ENCODE results near the gene EXOC3.
A peak's percentile ranks its signal among the peaks of the same experiment; 100 is the strongest.

EXOC3 gene

GRCh38 chr5:423233-423565, 19.8 kb upstream of the EXOC3 start:
- 0 out of 2 replicates have a peak, but pooled peaks cover 7% of the 10 kb centered on the region for H3K36me3 ChIP-seq (ENCODE audit: insufficient read depth, low read length)
- H3K27ac ChIP-seq (ENCODE audit: low read depth, low read length, poor library complexity, severe bottlenecking), result peak overlapping the region; percentile 100
- no peaks in the 10 kb centered on the region for H3K9me3 ChIP-seq (ENCODE audit: low read length)
- H3K9me2 ChIP-seq (ENCODE audit: low read depth, low read length), result no peaks in the 10 kb centered on the region
- no peaks in the 10 kb centered on the region for H4K20me1 ChIP-seq (ENCODE audit: insufficient read depth, low read length)
- TF ChIP-seq CTCF (IDR thresholded peaks at IDR 0.05; ENCODE audit: low read length) (no peak), EZH2 (IDR thresholded peaks at IDR 0.05; ENCODE audit: borderline replicate concordance, low read length) (no peak)
- H3K9ac ChIP-seq (ENCODE audit: low read length), result peak overlapping the region; percentile 29; the same call in 1 of the 2 replicates
- no peaks in the 10 kb centered on the region for H3K79me2 ChIP-seq (ENCODE audit: insufficient read depth, low read length)
- no peak overlapping the region for H3K4me3 ChIP-seq (ENCODE audit: low read depth, low read length, poor library complexity, severe bottlenecking)
- H3K4me1 ChIP-seq (ENCODE audit: insufficient read depth, low read length, severe bottlenecking), result peaks cover 46% of the 10 kb centered on the region
- H2AFZ ChIP-seq (ENCODE audit: low read length), result no peak overlapping the region
- peak overlapping the region; percentile 56; the same call in 1 of the 2 replicates for H3K4me2 ChIP-seq (ENCODE audit: low read length)
- no peaks in the 10 kb centered on the region for H3K27me3 ChIP-seq (ENCODE audit: insufficient read depth, low read length)
- no peaks in the 10 kb centered on the region for H3F3A ChIP-seq (ENCODE audit: insufficient read depth, low read length)

GRCh38 chr5:423626-424261, 19.2 kb upstream of the EXOC3 start:
- Histone ChIP-seq H4K20me1 (ENCODE audit: insufficient read depth, low read length) (no peaks in the 10 kb centered on the region), H3K9ac (ENCODE audit: low read length) (peak overlapping the region; percentile 67; the same call in 1 of the 2 replicates), H3K79me2 (ENCODE audit: insufficient read depth, low read length) (no peaks in the 10 kb centered on the region), H3K4me2 (ENCODE audit: low read length) (peak overlapping the region; percentile 56; the same call in 1 of the 2 replicates), H3K9me2 (ENCODE audit: low read depth, low read length) (no peaks in the 10 kb centered on the region), H3K4me1 (ENCODE audit: insufficient read depth, low read length, severe bottlenecking) (peaks cover 46% of the 10 kb centered on the region), H3K27me3 (ENCODE audit: insufficient read depth, low read length) (no peaks in the 10 kb centered on the region), H3F3A (ENCODE audit: insufficient read depth, low read length) (no peaks in the 10 kb centered on the region), H3K36me3 (ENCODE audit: insufficient read depth, low read length) (0 out of 2 replicates have a peak, but pooled peaks cover 9% of the 10 kb centered on the region), H3K9me3 (ENCODE audit: low read length) (no peaks in the 10 kb centered on the region), H3K4me3 (ENCODE audit: low read depth, low read length, poor library complexity, severe bottlenecking) (no peak overlapping the region), H2AFZ (ENCODE audit: low read length) (no peak overlapping the region), H3K27ac (ENCODE audit: low read depth, low read length, poor library complexity, severe bottlenecking) (peak overlapping the region; percentile 100)
- no peak for TF ChIP-seq CTCF (IDR thresholded peaks at IDR 0.05; ENCODE audit: low read length)
- TF ChIP-seq EZH2 (IDR thresholded peaks at IDR 0.05; ENCODE audit: borderline replicate concordance, low read length), result no peak

GRCh38 chr5:424301-425110, 18.5 kb upstream of the EXOC3 start:
- H3K27ac ChIP-seq (ENCODE audit: low read depth, low read length, poor library complexity, severe bottlenecking), result peak overlapping the region; percentile 100

More at GRCh38 chr5:424301-425110, 18.5 kb upstream of the EXOC3 start:
- Histone ChIP-seq H3K9me3 (ENCODE audit: low read length) (no peaks in the 10 kb centered on the region), H3F3A (ENCODE audit: insufficient read depth, low read length) (no peaks in the 10 kb centered on the region), H3K4me2 (ENCODE audit: low read length) (peak overlapping the region; percentile 56), H3K9me2 (ENCODE audit: low read depth, low read length) (no peaks in the 10 kb centered on the region), H4K20me1 (ENCODE audit: insufficient read depth, low read length) (no peaks in the 10 kb centered on the region), H2AFZ (ENCODE audit: low read length) (no peak overlapping the region), H3K27me3 (ENCODE audit: insufficient read depth, low read length) (no peaks in the 10 kb centered on the region), H3K4me3 (ENCODE audit: low read depth, low read length, poor library complexity, severe bottlenecking) (no peak overlapping the region), H3K79me2 (ENCODE audit: insufficient read depth, low read length) (no peaks in the 10 kb centered on the region), H3K9ac (ENCODE audit: low read length) (peak overlapping the region; percentile 67), H3K36me3 (ENCODE audit: insufficient read depth, low read length) (0 out of 2 replicates have a peak, but pooled peaks cover 9% of the 10 kb centered on the region), H3K4me1 (ENCODE audit: insufficient read depth, low read length, severe bottlenecking) (peaks cover 42% of the 10 kb centered on the region)
- TF ChIP-seq CTCF (IDR thresholded peaks at IDR 0.05; ENCODE audit: low read length), result no peak
- no peak for TF ChIP-seq EZH2 (IDR thresholded peaks at IDR 0.05; ENCODE audit: borderline replicate concordance, low read length)

Measured in OCI-LY1 (cell line).